ENCODE data around the gene CCDC69.
"Not testable (repeated sequence)": the region's sequence is repeated elsewhere in the genome, so short reads cannot be mapped to it uniquely, and the experiment has no call there.

The CCDC69 gene

DNA sequence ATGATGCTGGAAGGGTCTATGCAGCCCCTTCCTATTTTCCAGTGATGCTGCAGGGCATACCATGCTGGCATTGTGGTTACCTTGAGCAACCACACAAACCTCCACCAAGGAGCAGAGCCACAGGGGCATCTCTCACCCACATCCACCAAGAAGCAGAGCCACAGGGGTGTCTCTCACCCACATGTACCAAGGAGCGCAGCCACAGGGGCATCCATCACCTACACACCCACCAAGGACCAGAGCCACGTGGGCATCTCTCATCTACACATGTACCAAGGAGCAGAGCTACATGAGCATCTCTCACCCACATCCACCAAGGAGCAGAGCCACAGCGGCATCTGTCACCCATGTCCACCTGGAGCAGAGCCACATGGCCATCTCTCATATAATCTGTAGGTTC is 20.3 kb upstream of the CCDC69 start:
- DNase-seq: no peak

DNA sequence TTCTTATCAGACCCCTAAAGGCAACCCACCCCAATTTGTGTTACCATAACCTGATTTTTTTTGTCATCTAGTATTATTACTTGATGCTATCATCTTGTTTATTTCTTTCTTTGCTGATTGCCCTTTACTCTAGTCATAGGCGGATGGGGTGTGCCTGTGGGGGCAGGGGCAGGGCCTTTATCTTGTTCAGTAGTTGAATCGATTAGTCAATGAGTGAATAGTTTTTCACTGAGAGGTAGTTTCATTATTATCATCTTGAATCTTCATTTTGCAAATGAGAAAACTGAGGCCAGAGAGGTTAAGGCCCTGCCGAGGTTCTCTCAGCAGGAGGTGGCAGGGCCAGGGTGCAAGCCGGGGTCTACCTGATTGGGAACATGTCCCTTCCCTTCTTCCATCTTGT is 19.7 kb upstream of the CCDC69 start:
- no peak for DNase-seq

DNA sequence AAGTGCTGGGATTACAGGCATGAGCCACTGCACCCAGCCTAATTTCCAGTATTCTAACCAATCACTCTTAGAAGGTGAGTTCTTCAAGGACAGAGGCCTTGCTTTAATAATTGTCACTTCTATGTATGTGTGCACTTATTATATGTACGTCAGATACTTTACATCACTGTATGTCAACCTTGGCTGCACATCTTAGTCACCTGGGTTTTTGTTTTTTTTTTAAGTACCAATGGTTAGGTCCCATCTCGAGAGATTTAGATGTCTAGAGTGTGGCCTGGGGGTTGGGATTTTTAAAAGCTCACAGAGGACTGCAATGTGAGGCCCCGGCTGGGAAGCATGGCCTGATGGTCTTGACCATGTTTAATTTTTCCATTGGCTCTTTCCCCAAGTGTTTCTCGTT is 19.2 kb upstream of the CCDC69 start:
- DNase-seq: no peak

DNA sequence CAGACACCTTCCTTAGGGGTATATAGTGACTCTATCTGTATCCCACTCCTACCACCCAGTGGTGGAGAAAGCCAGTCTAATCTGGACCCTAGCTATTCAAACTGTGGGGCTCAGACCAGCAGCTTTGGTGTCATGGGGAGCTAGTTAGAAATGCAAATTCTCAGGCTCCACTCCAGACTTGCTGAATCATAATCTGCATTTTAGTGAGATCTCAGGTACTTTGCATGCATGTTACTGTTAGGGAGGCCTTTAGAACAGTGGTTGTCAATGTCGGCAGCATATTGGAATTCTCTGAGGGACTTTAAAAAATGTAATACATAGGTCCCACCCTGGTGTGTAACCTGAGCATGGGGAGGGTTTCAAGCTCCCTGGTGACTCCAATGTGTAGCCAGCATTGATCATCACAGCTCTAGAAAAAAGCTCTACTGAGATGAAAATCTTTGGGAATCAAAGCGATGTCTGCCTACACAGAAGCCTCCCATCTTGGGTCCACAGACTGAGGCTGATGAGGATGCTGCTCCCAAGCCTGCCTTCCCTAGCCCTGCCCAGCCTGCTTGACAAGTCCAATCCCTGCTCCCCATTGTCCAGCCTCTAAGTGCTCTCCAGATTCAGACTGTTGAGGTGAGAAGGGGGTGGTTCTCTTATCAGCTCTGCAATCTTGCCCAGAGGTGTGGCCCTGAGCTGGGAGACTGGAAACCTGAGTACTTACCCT is 17.2 kb upstream of the CCDC69 start:
- no peak for DNase-seq

DNA sequence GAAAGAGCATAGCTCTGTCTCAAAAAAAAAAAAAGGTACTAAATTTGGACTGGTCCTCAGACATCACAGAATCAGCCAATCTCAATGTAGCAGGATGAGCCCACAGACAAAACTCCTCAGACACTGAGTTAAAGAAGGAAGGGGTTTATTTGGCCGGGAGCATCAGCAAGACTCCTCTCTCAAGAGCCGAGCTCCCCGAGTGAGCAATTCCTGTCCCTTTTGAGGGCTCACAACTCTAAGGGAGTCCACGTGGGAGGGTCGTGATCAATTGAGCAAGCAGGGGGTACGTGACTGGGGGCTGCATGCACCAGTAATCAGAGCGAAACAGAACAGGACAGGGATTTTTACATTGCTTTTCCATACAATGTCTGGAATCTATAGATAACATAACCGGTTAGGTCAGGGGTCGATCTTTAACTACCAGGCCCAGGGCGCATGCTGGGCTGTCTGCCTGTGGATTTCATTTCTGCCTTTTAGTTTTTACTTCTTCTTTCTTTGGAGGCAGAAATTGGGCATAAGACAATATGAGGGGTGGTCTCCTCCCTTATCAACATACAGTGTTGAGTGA is 16.5 kb upstream of the CCDC69 start:
- DNase-seq: not testable (repeated sequence)

DNA sequence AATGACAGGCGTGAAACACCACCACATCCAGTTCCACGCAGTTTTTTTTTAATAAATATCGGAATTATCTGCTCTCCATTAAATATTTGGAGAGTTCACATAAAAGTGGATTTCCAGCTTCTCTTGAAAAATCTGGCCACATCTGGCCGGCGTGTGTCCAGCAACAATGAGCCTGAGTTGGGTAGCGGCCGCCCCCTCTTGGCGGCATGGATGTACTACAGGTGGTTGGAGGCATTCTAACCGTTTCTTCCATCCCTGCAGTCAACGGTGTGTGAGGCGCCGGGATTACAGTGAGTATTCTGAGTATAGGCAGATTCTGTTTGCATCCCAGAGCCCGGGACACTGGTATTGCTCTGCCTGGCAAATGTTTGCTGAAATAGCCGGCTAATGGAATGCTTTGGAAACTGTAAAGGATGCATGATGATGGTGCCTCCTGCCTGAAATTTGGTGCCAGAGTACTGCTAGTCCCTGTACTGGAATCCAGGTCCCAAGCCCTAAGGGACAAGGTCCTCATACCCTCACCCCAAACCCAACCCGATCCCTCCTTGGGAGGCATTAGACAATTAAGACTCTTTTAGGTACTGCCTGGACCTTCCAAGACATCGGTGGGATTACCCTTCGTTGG is 15.5 kb upstream of the CCDC69 start:
- peak; percentile 36 for DNase-seq

DNA sequence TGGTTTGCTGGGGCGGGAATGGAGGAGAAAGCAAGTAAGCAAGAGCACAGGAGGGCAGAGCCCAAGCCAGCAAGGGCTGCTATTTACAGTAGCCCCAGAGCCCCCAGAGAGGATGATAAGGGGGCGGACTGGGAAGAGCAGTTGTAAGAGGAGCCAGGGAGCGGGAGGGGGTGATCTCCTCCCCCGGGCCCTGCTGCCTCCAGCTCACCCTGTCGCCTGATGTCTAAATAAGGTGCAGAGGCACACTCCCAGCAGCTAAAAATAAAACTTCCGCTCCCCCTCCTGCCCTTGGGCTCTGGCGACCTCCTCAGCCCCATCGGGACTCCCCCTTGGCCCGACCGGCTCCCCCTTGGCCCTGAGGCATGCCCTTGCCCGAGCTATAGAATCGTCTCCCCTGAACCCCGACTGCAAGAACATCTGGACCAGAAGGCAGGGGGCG is 14.4 kb upstream of the CCDC69 start:
- no peak for DNase-seq

DNA sequence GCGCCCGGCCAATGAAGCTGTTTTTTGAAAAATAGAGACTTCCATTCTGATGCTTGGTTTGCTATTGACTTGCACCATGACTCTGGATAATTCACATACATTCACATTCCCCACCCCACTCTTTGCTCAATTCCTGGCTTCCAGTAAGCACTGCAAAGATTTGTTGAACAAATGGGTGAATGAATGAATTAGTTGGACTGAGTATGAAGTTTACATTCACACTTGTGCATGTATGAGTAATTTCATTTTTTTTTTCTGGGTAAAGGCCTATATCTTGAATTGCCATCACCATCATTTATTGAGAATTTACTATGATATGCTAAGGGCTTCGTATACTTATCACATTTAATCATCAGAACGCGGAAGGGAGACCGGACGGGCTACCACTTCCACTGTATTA is 13.8 kb upstream of the CCDC69 start:
- DNase-seq: no peak

DNA sequence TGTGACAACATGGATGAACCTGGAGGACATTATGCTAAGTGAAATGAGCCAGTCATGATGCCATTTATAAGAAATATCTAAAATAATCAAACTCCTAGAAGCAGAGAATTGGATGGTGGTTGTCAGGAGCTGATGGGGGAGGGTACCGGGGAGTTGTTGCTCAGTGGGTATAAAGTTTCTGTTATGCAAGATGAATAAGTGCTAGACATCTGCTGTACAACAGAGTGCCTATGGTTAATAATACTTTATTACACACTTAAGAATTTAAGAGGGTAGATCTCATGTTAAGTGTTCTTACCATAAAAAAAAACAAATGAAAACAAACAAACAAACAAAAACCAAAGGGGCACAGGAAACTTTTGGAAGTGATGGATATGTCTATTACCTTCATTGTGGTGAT is 13.0 kb upstream of the CCDC69 start:
- no peak for DNase-seq

DNA sequence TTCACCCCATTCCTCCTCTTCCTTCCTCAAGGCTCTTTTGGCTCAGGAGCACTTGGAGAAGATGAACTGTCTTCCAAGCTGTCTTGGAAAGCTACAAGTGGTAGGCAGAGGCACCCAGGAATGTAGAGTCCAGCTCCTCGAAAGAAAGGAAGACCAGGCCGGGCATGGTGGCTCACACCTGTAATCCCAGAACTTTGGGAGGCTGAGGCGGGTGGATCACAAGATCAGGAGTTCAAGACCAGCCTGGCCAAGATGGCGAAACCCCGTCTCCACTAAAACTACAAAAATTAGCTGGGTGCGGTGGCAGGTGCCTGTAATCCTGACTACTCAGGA is 11.3 kb upstream of the CCDC69 start:
- not testable (repeated sequence) for DNase-seq

DNA sequence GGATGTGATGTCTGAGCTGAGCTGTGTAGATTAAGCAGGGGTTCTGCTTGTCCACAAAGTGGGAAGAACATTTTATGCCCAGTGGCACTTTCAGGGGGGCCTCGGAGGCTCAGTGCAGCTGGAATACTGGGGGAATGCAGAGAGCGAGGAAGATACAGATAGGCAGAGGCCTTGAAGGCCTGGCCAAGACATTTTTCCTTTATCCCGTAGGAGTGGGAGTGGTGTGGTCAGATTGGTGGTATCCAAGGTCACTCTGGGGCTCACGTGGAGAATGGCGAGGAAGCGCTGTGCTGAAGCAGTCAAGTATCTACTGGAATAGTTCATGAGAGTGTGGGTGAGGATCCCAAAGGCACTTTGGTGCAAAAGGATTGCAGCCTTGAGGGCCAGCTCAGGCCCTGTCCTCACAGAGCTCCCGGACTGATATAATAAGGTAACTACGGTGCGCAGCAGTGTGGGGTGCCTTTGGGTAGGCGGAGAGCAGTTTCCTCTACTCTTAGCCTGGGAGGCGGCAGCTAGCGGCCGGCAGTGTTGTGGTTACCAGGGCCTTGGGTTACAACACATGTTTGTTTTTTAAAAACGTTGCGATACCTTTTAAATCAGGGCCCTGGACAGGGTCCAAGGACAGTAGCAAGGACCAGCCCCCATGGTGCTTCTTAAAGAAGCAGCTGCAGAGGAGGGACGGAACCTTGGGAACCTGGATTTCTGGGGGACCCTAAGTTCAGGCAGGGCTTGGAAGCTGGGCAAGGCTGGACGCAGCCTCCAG is 10.8 kb upstream of the CCDC69 start:
- no peak for DNase-seq

DNA sequence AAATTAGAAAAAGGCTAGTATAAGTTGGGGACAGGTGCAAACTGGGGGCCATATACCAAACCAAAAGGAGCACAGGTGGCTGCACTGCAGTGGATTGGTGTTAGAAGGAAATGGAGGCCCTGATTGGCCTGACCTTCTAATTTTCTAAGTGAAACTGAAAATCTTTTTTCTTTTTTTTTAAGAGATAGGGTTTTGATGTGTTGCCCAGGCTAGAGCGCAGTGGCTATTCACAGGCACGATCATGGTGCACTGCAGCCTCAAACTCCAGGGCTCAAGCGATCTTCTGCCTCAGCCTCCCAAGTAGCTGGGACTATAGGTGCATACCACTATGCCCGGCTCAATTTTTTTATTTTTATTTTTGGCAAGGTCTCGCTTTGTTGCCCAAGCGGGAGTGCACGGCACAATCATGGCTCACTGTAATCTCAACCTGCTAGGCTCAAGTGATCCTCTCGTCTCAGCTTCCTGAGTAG is 9.8 kb upstream of the CCDC69 start:
- DNase-seq: no peak

DNA sequence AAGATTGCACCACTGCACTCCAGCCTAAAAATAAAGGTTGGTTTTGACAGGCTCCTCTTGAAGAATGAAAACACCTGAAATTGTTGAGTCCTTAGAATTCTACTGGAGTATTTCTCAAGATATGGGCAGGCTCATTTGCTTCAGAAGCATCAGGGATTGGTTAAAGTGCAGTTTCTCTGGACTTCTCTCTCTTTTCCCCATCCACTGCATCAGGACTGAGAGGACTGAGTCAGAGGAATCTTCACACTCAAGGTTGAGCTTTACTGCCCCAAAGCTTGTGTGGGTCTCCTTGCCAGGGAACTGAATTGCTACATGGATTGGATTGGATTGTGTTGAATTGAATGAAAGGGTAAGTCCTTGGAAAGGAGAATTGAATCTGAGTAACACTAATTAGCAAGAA is 7.5 kb upstream of the CCDC69 start:
- no peak for DNase-seq

DNA sequence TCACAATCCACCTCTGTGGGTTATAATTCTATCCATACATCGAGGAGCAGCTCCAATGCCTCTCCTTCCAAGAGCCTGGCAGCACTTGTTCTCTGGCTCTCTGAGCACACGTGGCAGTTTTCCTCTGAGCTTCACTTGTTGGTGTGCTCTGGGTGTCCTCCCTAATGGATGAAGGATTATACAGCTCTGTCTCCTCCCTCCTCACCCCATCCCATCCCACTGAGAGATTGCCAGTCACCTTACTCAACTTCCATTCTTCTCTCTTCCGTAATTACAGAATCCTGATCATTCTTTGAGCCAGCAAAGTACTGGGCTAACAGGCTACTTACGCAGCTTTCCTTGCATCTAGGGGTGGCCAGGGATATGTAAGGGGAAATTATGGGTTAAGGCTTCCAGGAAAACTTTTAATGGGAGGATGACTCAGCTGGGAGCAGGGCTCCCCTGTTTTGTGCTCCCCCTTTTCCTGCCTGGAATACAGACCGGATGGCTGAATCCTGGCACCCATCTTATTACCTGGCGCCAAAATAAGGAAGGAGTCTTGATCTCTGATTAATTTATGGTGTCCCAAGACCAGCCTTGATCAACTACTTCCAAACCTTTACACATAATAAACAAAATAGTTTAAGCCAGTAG is 6.3 kb upstream of the CCDC69 start:
- DNase-seq: no peak

DNA sequence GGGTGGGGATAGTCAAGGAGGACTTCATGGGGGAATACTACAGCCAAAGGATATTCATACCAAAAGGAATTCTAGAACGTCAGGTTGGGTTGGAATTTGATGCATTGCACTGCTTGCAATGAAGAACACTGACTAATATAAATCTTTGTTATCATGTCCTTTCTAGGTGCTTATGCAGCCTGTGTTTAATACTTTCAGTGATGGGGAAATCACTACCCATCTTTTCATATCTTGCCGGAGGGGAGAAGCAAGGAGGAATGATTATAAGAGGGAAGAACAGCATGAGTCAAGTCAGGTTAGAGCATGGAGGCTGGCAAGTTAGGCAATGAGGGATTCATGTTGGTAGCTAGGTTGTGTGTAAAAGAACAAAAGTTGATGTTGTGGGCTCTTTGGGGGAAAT is 5.1 kb upstream of the CCDC69 start:
- DNase-seq: no peak

DNA sequence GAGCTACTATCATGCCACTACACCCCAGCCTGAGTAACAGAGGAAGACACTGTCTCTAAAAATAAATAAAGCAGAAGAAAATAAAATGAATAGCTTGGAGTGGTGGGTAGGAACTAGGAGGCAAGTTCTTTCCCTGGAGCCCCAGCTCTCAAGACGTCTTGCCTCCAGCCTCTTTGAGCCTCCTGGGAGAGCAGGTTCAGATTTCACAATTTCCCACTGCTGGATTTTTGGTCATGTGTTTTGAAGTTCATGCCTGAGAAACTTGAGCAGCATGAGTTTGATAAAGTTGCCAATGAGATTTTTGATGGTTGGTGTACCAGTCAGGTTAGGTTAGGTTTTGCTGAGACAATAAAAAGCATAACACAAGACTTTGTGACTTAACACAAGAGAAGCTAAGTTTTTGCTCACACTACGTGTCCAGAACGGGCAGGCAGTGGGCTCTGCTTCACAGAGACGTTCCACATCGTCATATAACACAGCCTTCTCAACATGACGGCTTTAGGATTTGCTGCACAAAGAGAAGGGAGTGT is 4.1 kb upstream of the CCDC69 start:
- DNase-seq: no peak

DNA sequence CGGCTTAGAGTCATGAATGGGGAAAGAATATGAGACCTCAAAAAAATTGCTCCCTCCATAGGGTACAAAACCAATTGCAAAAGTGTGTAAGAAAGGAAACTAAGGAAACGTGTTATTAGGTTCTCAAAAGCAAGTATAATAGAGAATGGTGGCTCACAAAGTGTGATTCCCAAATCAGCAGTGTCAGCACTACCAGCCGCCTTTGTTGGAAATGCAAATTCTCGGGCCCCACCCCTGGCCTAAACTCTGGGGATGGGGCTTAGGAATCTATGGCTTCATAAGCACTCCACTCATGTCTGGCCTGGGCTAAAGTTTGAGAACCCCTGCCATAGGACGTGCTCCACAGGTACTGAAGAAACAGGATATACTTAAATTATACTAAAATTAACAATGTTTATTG is 1.6 kb upstream of the CCDC69 start:
- no peak for DNase-seq

DNA sequence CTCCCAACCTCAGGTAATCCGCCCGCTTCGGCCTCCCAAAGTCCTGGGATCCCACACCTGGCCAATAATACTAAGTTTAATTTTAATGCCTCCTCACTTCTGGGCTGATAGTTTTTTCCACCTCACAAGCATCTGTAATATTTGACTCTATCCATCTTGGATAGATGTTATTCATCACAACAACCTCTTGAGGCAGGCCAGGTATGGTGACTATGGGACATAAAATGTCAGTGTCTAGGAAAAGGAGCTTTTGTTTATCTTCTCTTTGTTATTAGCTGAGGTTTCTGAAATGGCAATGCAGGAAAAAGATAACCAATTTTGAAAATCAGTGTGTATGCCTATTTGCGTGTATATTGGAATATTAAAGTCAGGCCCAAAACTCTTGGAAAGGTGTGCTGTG is 1.2 kb upstream of the CCDC69 start:
- no peak for DNase-seq

DNA sequence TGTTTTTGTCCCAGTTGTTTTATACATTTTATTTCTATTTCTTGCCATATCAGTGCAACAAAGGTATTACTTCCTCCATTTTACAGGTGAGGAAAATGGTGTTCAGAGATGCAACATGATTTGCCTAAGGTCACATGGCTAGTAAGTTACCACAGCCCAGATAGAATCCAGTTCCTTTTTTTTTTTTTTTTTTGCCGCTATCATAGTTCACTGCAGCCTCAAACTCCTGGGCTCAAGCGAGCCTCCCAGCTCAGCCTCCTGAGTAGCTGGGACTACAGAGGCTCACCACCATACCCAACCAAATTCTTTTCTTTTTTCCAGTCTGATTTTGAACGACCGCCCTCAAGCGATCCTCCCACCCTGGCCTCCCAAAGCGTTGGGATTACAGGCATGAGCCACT is 480 bp upstream of the CCDC69 start:
- DNase-seq: no peak

DNA sequence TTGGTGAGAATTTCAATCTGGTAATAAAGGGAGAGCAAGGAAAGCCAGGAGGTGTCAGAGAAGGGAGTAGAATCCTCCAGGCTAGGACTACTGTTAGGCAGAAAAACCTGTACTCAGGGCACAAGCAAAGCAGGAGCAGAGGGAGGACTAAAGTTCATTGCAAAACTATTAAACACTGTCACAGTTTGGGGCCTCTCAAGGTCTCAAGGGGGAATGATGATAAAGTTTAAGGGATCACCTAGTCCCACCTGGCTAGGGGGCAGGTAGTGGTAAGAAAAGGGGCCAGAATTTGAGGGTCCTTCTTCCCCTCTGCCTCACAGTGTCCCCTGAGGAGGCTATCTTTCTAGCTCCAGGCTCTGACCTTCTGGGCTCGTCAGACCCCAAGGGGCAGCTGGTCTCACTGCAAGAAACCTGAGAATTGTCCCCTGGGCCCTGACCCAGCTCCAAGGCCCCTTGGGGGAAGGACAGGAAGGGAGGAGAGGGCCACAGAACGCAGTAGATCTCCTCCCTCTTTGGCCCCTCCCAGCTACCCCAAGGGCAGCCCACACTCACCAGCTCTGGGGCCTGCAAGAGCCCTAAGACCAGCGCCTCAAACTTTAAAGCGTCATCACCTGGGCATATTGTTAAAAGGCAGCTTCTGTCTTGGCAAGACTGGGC is 974 bp downstream of the CCDC69 start:
- DNase-seq: no peak

DNA sequence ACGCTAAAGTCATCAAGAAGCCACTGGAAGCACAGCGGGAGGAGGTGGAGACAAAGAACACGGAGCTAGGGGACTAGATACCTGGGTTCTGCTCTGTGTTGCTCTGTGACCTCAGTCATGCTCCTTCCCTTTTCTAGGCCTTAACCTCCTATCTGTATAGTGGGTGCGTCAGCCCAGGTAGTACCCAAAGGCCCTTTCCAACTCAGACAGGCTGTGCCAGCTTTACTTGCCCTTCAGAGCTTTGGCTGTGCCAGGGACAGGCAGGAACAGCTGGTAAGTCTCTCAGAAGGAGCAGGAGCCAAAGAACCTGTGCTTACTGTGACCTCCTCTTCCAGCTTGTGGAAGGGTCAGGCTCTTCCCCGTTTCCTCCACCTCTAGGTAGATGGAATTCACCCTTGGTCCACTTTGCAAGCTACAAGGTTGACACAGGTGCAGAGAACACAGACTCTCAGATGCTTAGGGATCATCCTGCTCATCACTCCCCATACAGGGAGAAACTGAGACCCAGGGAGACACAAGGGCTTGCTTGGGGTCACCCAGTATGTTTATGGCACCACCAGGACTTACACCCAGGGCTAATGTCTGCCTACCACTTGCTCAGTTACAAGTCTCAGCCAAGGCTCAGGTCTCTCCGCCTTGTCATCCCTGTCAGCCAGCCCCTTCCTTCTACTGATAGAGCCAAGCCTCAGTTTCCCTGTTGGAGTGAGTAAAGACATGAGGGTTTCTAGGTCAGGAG is 1.7 kb downstream of the CCDC69 start:
- DNase-seq: no peak

DNA sequence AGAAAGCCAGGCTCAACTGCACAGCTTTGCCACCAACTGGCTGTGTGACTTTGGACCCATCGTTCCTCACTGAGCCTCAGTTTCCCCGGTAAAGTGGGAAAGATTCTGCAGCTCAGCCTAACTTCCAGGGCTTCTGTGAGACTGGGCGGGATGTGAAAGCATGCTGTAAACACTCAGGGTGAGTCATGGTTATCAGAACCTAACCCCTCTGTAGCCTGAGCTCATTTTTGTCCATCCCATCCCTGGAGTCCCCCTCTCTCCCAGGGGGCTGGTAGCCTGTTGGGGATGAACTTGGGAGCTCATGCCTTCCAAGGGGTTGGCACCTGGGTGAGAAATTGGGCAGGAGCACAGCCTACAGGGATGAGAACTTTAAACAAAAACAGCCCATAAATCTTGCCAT is 2.3 kb downstream of the CCDC69 start:
- DNase-seq: no peak
